KBM-7 (cell line): ENCODE data around the gene CDK6.
"Not testable (repeated sequence)": the region's sequence is repeated elsewhere in the genome, so short reads cannot be mapped to it uniquely, and the experiment has no call there.

Experiments used
- DNase-seq: peaks from one replicate; pipeline ENCODE4 v3.0.0-alpha.2; 2015
- in situ Hi-C: fragments of 300-500 bp; cut with MboI; formaldehyde crosslinking; loops from 2 replicates; pipeline ENCODE4 v1.14.3; 2020; ENCODE audit warnings: low sequenced_read_pairs, low pct_unique_long_range_greater_than_20kb, mixed read lengths

CDK6 gene

DNA sequence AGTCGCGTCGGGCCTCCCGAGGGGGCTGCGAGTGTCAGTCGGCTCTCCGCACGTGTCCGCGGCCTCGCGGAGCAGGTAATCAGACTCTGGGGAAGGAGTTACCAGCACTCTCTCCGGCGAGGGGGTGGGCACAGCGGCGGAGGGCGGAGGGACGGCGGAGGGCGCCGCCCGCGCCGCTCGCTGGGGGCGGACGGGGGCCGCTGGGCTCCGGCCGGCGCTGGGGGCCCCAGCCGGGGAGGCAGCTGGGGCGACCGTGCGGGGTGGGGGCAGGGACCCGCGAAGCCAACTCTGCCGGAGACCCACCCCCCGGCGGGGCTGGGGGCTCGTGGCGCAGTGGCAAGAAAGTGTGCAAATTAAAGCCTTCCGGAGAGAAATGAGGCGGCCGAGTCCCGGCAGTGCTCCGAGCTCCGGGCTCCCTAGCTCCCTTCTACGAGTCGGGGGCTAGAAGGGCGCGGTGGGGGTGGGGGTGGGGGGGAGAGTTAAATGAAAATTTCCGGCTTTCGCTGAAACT is at the start of gene CDK6:
Gene CDK6, minus strand, starts transcription at position 85 of the 511 bp plus-strand sequence. CDS start 3,250 bp downstream, outside the sequence.
- in situ Hi-C loops: no loop called here
- DNase-seq: no peak

- in situ Hi-C loops, DNase-seq: not testable (repeated sequence)
These were observed 49.7 kb upstream of the CDK6 start for GRCh38 chr7:92886039-92886438.

GRCh38 chr7:92884218-92884617 is 47.8 kb upstream of the CDK6 start:
- in situ Hi-C loops: no loop called here
- DNase-seq: no peak

DNA sequence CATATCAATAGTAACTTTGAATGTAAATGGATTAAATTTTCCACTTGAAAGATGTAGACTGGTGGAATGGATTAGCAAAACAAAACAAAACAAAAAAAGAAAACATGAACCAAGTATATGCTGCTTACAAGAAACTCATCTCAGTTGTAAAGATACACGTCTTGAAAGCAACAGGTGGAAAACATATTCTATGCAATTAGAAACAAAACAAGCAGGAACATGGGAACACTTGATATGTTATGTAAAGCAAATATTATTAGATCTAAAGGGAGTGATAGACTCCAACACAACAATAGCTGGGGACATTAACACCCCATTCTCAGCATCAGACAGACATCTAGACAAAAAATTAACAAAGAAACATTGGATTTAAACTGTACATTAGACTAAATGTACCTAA is 46.4 kb upstream of the CDK6 start:
- in situ Hi-C loops: no loop called here

GRCh38 chr7:92881091-92881485 is 44.7 kb upstream of the CDK6 start:
- in situ Hi-C loops: no loop called here
- no peak for DNase-seq

More for the DNA sequence above, 46.4 kb upstream of the CDK6 start:
- no peak for DNase-seq

GRCh38 chr7:92880212-92881090 is 44.1 kb upstream of the CDK6 start:
- peak; percentile 49 for DNase-seq
- in situ Hi-C loops: no loop called here

GRCh38 chr7:92877367-92877766 is 41.0 kb upstream of the CDK6 start:
- in situ Hi-C loops: no loop called here
- no peak for DNase-seq

DNA sequence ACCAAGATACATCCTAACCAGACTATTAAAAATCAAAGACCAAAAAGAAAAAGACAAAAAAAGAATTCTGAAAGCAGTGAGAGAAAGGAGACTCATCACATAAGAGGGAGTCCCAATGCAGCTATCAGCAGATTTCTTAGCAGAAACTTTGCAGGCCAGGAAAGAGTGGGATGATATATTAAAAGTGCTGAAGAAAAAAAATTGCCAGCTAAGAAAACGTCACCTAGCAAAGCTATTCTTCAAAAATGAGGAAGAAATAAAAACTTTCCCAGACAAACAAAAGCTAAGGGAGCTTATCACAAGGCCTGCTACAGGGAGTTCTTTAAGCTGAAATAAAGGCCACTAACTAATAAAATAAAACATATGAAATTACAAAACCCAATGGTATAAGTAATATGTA is 40.5 kb upstream of the CDK6 start:
- no peak for DNase-seq
- in situ Hi-C loops: no loop called here

DNA sequence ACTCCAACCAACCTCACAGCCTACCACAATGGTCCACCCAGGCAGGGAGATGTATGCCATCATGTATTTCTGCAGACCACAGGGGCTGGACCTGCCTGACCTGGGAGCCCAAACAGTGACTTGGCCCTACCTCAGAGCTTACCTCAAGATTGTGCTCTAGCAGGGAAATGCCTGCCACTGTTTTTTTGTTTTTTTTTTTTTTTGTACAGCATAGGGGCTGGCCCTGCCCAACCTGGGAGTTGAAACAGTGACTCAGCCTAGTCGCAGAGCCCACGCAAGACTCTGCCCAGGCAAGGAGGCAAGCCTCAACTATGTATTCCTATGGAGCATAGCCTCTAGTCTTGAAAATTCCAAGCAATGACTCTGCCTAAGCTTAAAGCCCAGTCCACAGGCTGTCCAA is 39.3 kb upstream of the CDK6 start:
- no peak for DNase-seq
- in situ Hi-C loops: no loop called here

DNA sequence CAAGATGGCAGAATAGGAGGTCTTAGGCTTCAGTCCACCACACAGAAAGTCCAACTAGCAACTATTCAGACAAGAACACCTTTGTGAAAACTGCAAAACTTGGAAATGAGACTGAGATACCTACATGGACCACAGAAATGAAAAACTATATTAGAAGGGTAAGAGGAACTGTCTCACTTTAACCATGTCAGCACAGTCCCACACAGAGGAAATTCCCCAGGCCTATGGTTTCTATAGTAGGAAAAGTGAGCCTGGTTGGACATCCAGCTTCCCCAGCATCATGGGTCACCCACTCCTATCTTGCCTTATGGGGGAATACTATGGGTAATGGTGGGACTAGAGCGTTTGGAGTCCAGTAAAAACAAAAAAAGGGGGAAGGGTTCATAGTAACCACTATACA is 38.8 kb upstream of the CDK6 start:
- no peak for DNase-seq
- in situ Hi-C loops: no loop called here

GRCh38 chr7:92874567-92874966 is 38.2 kb upstream of the CDK6 start:
- in situ Hi-C loops: no loop called here
- no peak for DNase-seq

DNA sequence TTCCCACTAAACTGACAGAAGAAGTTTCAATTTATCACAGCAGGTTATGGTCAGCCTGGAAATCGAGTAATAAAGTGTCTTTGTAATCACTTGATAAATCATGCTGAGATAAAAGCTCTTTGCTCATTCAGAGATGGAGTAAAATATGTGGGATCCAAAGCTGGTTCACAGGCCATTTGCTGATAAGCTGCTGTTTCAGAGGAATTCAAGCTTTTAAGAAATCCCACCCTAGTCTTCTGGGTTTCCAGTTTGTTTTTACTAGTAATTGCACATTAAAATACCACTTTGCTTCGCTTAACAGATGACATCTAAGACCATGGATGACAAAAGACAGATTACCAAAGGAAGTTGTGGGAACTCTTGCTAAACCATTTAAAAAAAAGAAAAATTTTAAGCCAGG is 37.4 kb upstream of the CDK6 start:
- DNase-seq: no peak
- in situ Hi-C loops: no loop called here

DNA sequence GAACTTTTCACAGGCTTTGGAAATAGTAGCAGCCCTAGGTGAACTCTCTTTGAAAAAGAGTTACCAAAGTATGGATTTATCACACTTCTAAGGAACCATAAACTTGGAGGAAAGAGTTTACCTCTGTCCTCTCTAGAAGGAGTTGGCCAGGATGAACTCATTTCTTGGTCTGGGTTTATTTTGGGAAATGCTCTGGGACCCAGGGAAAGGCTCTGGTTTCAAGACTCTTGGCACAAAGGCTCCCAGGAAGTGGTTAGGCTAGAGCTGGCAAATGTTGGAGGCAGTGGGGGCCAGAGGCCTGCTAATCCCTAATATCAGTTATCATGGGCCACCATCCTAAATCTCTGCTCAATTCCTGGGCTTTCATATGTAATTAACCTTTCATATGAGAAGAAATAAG is 36.3 kb upstream of the CDK6 start:
- in situ Hi-C loops: no loop called here
- no peak for DNase-seq

- in situ Hi-C loops: no loop called here
- DNase-seq: no peak
These were observed 32.4 kb upstream of the CDK6 start for GRCh38 chr7:92868683-92869293.

GRCh38 chr7:92864169-92864568 is 27.8 kb upstream of the CDK6 start:
- DNase-seq: peak; percentile 60
- in situ Hi-C loops: not testable (repeated sequence)

GRCh38 chr7:92856436-92856835 is 20.1 kb upstream of the CDK6 start:
- in situ Hi-C loops: no loop called here
- no peak for DNase-seq

DNA sequence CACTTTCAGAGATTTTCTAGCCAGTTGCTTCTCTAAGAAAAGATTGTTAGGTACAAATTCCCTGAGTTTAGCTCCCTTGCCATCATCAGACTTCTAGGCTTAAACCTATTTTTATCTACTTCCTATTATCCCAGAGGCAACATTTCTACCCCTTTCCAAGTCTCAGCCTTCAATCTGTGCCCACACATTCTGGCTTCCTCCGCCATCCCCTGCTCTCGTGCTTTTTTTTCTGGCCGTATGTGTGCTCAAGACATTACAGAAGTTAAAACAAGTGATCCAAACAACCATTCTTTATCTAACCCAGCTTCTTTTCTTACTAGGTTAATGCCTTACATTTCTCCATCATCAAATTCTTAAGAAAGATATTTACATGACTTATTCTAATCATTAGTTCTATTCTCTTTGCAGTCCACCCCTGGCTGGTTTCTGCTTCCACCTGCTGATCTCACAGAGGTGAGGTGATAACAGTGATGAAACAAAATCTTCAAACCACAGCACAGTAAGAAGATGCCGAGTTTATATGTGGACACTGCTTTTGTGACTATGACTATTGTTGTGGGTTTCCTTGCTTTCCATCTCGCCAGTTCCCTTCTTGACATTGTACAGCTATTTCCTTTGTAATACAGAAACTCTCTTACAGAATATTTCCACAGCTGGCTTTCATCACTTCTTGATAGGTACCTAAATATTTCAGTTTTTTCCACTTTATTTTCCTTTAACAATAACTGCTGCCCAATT is 18.3 kb upstream of the CDK6 start:
- in situ Hi-C loops: no loop called here
- no peak for DNase-seq

DNA sequence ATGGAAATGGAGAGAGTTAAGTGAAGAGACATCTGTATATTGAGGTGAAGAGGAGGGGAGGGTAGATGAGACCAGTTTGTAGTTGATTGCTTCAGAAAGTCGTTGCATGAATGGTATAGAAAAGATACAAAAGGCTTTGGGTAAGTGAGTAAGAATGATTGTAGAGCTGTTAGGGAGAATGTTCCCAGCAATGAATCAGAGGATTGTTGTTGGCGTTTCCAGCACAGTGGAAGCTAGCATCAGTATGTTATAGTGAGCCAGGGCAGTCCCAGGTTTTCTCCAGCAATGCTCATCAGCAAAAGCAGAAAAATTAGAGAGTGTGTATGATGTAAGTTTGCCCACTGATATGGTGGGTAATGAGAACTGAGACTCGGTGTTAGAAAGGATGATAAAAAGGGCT is 15.4 kb upstream of the CDK6 start:
- in situ Hi-C loops: no loop called here
- no peak for DNase-seq

- in situ Hi-C loops: no loop called here
- no peak for DNase-seq
These were observed 14.1 kb upstream of the CDK6 start for GRCh38 chr7:92850516-92850915.

GRCh38 chr7:92849322-92849721 is 12.9 kb upstream of the CDK6 start:
- in situ Hi-C loops: no loop called here

More at GRCh38 chr7:92849322-92849721, 12.9 kb upstream of the CDK6 start:
- no peak for DNase-seq
